Activated CD4-positive, alpha-beta T cell treated with anti-CD3 and anti-CD28 coated beads, Interleukin-2, amount 50 U/mL, for 48 hours (primary cell): ENCODE results near the gene IL21R.
"Not testable (repeated sequence)": the region's sequence is repeated elsewhere in the genome, so short reads cannot be mapped to it uniquely, and the experiment has no call there.

Experiments
- DNase-seq, 2 experiments: peaks; one replicate each; pipeline ENCODE4 v3.0.0-alpha.2; 2020

The IL21R gene

GRCh38 chr16:27446721-27447120 is 44.7 kb downstream of the IL21R start:
- DNase-seq: peak in 1 of 2 experiments; percentile 40

GRCh38 chr16:27447301-27447700 is 45.3 kb downstream of the IL21R start:
- DNase-seq: no peak

DNA sequence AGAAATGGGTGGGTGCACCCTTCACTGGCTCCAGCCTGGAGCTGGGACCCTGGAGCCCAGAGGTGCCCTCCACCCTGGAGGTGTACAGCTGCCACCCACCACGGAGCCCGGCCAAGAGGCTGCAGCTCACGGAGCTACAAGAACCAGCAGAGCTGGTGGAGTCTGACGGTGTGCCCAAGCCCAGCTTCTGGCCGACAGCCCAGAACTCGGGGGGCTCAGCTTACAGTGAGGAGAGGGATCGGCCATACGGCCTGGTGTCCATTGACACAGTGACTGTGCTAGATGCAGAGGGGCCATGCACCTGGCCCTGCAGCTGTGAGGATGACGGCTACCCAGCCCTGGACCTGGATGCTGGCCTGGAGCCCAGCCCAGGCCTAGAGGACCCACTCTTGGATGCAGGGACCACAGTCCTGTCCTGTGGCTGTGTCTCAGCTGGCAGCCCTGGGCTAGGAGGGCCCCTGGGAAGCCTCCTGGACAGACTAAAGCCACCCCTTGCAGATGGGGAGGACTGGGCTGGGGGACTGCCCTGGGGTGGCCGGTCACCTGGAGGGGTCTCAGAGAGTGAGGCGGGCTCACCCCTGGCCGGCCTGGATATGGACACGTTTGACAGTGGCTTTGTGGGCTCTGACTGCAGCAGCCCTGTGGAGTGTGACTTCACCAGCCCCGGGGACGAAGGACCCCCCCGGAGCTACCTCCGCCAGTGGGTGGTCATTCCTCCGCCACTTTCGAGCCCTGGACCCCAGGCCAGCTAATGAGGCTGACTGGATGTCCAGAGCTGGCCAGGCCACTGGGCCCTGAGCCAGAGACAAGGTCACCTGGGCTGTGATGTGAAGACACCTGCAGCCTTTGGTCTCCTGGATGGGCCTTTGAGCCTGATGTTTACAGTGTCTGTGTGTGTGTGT is 46.8 kb downstream of the IL21R start:
- DNase-seq: no peak

GRCh38 chr16:27449434-27450195 is 47.6 kb downstream of the IL21R start:
- DNase-seq: peak; percentile 72 to 76

DNA sequence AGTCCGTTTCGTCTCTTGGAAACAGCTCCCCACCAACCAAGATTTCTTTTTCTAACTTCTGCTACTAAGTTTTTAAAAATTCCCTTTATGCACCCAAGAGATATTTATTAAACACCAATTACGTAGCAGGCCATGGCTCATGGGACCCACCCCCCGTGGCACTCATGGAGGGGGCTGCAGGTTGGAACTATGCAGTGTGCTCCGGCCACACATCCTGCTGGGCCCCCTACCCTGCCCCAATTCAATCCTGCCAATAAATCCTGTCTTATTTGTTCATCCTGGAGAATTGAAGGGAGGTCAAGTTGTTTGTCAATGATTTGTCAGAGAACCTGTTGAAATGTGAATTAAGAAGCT is 48.2 kb downstream of the IL21R start:
- no peak for DNase-seq

DNA sequence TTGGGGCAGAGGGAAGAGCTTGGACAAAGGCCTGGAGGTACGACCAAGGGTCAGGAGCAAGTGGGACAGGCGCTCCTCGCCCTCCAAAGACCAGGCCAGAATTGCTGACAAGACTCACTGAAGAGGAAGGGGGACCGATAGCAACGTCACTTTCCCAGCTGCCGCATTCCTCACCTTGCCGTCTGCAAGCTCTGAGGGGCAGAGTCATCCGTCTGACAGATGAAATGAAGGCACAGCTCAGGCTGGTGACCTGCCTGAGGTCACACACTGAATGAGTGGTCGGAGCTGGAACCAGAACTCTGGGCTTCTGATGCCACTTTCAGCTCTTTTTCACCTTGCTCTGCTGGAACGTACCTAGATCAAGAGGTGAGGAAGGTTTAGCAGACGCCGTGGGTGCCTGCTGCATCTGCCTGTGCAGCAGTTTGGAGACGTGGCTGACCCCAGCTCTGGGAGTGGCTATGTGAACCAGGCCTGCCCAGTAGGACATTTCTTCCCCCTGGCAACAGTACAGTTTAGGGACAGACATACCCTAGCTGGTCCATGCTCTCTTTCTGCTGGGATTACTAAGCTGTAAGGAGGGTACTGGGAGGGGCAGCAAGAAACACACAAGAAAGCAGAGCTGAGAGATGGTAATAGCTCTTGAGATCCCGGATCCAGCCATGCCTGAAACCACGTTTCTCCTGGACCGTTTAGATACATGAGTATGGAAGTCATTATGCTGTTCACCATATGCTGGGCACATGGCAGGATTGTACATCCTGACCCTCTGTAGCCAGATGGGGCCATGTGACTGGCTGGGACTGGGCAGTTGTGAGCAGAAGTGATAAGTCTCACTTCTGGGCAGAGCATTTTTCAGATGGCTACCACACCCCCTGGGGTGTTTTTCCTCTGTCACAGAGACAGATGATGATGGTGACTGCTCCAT is 50.9 kb downstream of the IL21R start:
- no peak for DNase-seq

GRCh38 chr16:27453494-27453825 is 51.5 kb downstream of the IL21R start:
- no peak for DNase-seq

DNA sequence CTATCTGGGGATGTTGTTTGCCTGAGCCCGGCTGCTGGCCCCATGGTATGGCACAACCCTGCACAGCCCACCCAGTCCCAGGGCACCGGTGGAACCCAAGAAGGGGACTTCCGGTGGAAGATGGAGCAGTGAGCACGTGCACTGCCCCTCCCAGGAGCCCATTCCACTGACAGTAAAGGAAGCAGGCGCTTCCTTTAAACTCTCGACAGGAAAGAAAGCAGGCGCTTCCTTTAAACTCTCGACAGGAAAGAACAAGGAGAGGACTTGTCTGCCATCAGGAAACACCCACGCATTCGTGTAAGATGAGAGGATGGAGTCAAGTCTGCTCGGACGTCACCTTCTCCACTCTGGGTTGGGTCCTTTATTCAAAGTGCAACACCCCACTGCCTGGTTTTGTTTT is 53.7 kb downstream of the IL21R start:
- DNase-seq: peak in 1 of 2 experiments; percentile 42

DNA sequence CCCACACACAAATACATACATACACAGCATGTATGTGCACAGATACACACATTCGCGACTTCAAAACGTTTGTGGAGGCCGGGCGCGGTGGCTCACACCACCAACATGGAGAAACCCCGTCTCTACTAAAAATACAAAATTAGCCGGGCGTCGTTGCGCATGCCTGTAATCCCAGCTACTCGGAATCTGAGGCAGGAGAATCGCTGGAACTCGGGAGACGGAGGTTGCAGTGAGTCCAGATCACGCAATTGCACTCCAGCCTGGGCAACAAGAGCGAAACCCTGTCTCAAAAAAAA is 55.6 kb downstream of the IL21R start:
- DNase-seq: not testable (repeated sequence)

GRCh38 chr16:27458258-27458657 is 56.3 kb downstream of the IL21R start:
- DNase-seq: no peak

- no peak for DNase-seq
Observed at GRCh38 chr16:27458987-27459688, 57.2 kb downstream of the IL21R start.

- no peak for DNase-seq
Observed at GRCh38 chr16:27460213-27460612, 58.2 kb downstream of the IL21R start.

DNA sequence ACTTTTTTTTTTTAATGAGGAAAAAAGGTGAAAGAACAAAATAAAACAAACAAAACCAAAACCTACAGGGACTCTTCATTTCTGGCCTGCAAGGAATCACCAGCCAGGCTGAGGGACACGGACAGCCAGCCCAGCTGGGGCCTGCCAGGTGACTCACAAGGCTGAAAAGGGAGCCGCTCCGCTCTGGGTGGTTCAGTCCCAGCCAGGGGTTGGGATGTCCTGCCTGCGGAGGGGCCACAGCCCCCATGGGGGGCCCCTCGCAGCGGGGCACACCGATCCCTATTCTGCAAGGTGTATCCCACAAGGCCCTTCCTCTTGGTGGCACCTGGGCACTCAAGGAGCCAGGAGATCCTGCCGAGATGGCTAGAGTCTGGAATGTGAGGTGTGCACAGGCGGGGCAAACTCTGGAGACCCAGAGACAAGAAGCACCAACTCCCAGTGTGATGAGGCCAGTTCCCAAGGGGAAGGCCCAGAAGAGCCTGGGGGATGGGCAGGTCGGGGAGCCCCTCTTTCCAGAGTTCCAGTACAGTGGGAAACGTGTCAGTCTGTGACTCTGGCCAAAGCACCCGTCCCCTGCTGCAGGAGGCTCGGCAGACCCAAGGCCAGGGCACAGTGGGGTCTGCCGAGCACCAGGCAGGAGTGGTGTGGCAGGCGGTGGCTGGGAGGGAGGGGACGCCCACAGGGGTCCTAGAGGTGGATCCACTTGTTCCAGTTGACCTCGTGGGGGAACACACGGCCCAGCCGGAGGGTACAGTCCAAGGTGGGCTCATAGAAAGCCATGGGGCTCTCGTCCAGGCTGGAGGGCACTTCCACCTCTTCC is 58.9 kb downstream of the IL21R start:
- DNase-seq: no peak

DNA sequence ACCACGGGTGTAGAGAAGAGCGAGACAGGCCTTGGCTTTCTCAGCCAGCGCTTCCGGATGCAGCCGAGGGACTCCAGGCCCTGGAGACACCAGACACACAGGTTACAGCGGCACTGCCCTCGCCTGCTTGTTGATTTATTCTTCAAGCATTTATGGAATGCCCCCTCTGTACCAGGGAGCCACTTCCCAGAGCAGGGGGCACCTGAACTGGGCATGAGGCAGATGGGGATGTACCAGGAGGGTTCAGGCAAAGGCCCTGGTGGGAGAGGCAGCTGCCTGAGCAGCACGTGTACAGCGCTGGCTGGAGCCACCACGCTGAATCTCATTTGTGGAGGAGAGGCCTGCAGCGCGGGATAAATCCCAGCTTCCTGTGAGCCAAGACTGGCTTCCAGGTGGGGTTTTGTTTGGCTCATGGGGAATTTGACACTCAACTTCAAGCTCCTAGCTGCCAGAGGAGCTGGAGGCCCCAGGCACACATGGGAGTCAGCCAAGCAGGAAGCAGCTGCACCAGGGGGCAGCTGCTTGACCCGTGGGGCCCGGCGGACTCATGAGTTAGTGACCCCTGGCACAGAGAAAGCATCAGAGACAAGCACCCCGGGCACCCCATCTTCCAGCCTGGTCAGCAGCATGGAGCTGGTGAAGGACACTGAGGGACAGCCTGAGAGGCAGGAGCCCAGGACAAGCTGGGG is 59.7 kb downstream of the IL21R start:
- DNase-seq: no peak

GRCh38 chr16:27462200-27462845 is 60.3 kb downstream of the IL21R start:
- DNase-seq: no peak

DNA sequence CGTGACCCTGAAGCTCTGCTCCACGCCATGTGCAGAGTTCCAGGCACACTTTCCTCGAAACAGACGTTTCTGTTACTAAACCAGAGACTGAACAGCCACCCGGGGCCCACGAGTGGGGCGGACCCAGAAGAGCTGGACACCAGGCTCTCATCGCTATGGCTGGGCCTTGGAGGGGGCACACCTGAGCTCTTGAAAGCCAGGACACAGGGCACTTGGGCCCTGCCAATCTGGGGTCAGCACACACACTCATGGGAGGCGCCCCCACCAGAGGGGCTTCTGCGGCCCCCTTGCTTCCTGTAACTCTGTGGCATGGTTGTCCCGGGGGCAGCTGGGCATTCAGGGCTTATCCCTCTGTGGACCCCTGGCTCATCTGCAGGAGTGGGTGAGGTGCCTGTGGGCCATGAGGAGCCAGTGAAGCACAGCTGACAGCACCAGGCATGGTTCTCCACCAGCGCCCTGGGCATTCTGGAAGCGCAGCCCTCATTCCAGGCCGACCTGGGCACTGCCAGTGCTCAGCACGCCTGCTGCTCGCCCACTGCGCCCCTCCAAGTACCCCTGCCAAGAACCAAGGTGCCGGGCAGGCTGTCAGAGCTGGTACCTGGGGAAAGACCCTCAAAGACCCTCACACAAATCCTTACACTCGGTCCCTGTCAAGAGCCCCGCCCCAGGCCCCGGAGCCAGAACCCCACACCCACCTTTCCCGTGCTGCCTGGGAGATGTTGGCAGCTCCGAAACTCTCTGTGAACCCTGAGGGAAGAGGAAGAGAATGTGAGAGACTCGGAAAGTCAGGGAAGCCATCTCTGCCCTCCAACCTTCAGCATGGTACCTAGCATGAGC is 61.1 kb downstream of the IL21R start:
- no peak for DNase-seq

DNA sequence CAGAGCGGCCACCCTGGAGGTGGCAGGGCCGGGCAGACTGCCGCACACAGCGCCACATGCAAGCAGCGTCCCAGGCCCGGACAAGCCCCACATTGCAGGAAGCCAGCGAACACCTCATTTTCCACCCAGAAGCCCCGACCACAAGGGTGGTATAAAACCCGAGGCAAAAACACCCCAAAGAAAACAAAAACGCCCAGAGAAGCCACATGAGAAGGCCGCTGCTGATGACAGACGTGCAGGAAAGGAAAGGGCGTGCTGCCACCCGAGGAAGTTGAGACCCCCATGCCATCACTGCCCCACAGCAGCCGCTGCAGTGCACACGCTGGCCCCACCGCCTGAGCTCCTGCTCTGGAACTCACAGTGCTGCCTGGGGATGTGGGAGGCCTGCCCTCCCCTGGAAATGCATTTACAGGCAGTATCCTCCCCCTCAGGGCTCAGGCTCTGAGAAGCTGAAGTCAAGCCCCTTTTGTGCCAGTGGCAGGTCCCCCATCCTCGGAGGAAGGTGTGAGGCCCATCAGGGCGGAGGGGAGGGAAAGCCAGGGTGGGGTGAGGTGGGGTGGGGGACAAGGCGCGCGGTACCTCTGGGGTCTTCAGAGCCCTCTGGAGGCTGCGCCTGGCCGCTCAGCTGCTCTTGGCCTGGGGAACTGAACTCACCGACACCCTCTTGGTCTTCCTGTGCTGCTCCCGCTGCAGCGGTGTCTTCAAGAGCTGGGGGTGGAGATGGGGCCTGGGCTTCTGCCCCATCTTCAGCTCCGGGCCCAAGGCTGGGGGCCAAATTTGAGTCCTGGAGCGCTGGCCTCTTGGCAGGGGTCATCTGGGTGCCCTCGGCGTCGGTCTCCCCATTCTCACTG is 62.0 kb downstream of the IL21R start:
- peak in 1 of 2 experiments; percentile 44 for DNase-seq

- DNase-seq: no peak
Observed at GRCh38 chr16:27464626-27465482, 62.9 kb downstream of the IL21R start.
